ENCODE measurements around the gene MEP1A. TPM values are rescaled to one million over a fixed set of nuclear protein-coding genes. Genes with fewer than 3 reads are reported as not detected.

MEP1A gene
- total RNA-seq, 1 donor from 2014 or later, result not detected

GRCh38 chr6:46879003-46879402 lies 85.8 kb downstream of the MEP1A start:
- intact Hi-C loops (cut with micrococcal nuclease), result no loop called here
- DNase-seq (no peak), ATAC-seq (no peak)

GRCh38 chr6:46882645-46883044 lies 89.5 kb downstream of the MEP1A start:
- DNase-seq, result no peak
- ATAC-seq, result no peak
- intact Hi-C loops (cut with micrococcal nuclease), result no loop called here

- intact Hi-C loops (cut with micrococcal nuclease), result no loop called here
- no peak for DNase-seq
- ATAC-seq, result no peak
These were observed 94.8 kb downstream of the MEP1A start for GRCh38 chr6:46888031-46888430.

- ATAC-seq (no peak), DNase-seq (no peak)
- intact Hi-C loops (cut with micrococcal nuclease), result no loop called here
These were observed 95.4 kb downstream of the MEP1A start for GRCh38 chr6:46888578-46888977.

Other genes starting within 250 kb of the MEP1A start
- gene CYP39A1, start 140.6 kb upstream of the MEP1A start, total RNA-seq, result 5.9 TPM
- gene SLC25A27, start 140.4 kb upstream of the MEP1A start, total RNA-seq, result 15.3 TPM
- gene TDRD6, start 105.5 kb upstream of the MEP1A start, total RNA-seq, result 0.30 TPM
- gene PLA2G7, start 58.0 kb upstream of the MEP1A start, total RNA-seq, result 0.15 TPM
- gene ANKRD66, start 46.5 kb upstream of the MEP1A start, total RNA-seq, result not detected
- 45.9 TPM for gene ADGRF5, start 128.5 kb downstream of the MEP1A start, total RNA-seq
- not detected for gene ADGRF1, start 248.9 kb downstream of the MEP1A start, total RNA-seq

All from left ventricle myocardium superior (tissue), 1 donor.